T47D (cell line): Measurements from ENCODE around the gene ZNF324B.

Experiments
- DNase-seq, 2 experiments: peaks; one replicate each; pipeline versions ENCODE4 v3.0.0 to v3.0.0-alpha.2; 2011 to 2012; ENCODE audit warnings: low read depth in 1 of 2, low spot score in 1 of 2
- JUND ChIP-seq: IDR thresholded peaks from 2 replicates; pipeline ENCODE4 v1.6.1; 2012; ENCODE audit warnings: low read depth
- in situ Hi-C: cut with HindIII; loops from 2 replicates; pipeline ENCODE4 v1.10.0; 2016; ENCODE audit warnings: low sequenced_read_pairs, low pct_unique_long_range_greater_than_20kb

Gene ZNF324B

DNA sequence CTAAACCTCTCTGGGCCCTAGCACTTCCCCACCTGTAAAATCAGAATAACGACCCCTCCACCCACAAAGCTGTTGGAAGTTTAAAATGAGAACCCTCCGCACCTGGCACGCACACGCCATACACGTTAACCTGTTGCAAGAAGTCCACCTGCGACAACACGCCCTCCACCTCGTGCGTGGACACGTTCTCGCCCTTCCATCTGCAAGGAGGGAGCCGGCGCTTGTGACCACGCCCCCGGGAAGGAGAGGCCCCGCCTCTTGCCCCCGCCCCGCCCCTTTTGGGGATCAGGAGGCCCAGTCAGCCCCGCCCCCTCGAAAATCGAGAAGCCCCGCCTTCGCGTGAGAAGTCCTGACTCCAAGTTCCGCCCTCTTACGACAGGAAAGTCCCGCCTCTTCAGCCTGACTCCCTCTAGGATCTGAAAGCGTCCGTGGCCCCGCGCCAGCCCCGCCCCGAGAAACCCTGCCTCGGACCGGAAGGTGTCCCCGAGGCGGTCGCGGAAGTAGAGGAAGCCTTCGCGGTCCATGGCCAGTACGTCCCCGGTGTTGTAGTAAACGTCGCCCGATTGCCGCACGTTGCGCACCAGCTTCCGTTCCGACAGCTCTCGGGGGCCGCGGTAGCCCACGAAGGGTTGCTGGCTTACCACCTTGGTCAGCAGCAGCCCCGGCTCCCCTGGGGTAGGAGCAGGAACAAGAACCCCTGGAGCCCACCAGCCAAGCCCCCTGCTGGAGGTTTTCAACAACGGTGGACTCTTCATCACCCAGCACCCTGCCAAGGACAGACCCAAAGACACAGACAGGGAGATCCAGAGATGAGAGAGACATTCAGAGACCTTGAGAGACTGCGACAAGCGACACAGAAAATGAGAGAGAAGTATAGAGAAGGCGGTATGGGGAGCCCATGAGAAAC is 47.9 kb downstream of the ZNF324B start:
- TF ChIP-seq JUND, result no peak
- DNase-seq, result peak; percentile 84 to 98
- in situ Hi-C loops, result no loop called here

GRCh38 chr19:58500242-58500641 is 48.8 kb downstream of the ZNF324B start:
- DNase-seq, result no peak
- in situ Hi-C loops, result no loop called here
- TF ChIP-seq JUND, result no peak
